HS-5 (cell line): Measurements from ENCODE around the gene RNU1-2.
"Not testable (repeated sequence)": the region's sequence is repeated elsewhere in the genome, so short reads cannot be mapped to it uniquely, and the experiment has no call there.

Experiments used
- DNase-seq: peaks from one replicate; pipeline ENCODE4 v3.0.0-alpha.2; 2012; ENCODE audit warnings: low read depth

Gene RNU1-2

GRCh38 chr1:16895598-16896315 lies at the start of gene RNU1-2:
RNU1-2 (plus strand) TSS chr1:16895980.
- DNase-seq = peak; percentile 100

- not testable (repeated sequence) for DNase-seq
These were observed 39.6 kb upstream of the RNU1-2 start for GRCh38 chr1:16856201-16856600.

- DNase-seq = not testable (repeated sequence)
These were observed 36.4 kb upstream of the RNU1-2 start for GRCh38 chr1:16859167-16860041.

- DNase-seq = peak; percentile 10
These were observed 35.7 kb upstream of the RNU1-2 start for GRCh38 chr1:16860048-16860447.

- DNase-seq = peak; percentile 15
These were observed 33.9 kb upstream of the RNU1-2 start for GRCh38 chr1:16861832-16862245.

- DNase-seq = not testable (repeated sequence)
These were observed 33.4 kb upstream of the RNU1-2 start for GRCh38 chr1:16862415-16862814.

GRCh38 chr1:16863024-16863423 lies 32.8 kb upstream of the RNU1-2 start:
- not testable (repeated sequence) for DNase-seq

- not testable (repeated sequence) for DNase-seq
These were observed 28.7 kb upstream of the RNU1-2 start for GRCh38 chr1:16866926-16867707.

- DNase-seq = not testable (repeated sequence)
These were observed 27.0 kb upstream of the RNU1-2 start for GRCh38 chr1:16868787-16869186.

GRCh38 chr1:16869996-16870395 lies 25.8 kb upstream of the RNU1-2 start:
- DNase-seq = not testable (repeated sequence)

- DNase-seq = not testable (repeated sequence)
These were observed 24.6 kb upstream of the RNU1-2 start for GRCh38 chr1:16871171-16871570.

- DNase-seq = peak; percentile 66
These were observed 23.4 kb upstream of the RNU1-2 start for GRCh38 chr1:16872152-16873075.

GRCh38 chr1:16873076-16873879 lies 22.5 kb upstream of the RNU1-2 start:
- DNase-seq = not testable (repeated sequence)

- DNase-seq = not testable (repeated sequence)
These were observed 20.6 kb upstream of the RNU1-2 start for GRCh38 chr1:16874968-16875765.

GRCh38 chr1:16881742-16882141 lies 14.0 kb upstream of the RNU1-2 start:
- DNase-seq = not testable (repeated sequence)

GRCh38 chr1:16882986-16883385 lies 12.8 kb upstream of the RNU1-2 start:
- no peak for DNase-seq

GRCh38 chr1:16884487-16884886 lies 11.3 kb upstream of the RNU1-2 start:
- DNase-seq = not testable (repeated sequence)

GRCh38 chr1:16886860-16887605 lies 8.7 kb upstream of the RNU1-2 start:
- DNase-seq = no peak
